HepG2 (cell line): ENCODE results near the gene CABP4. TPM values are rescaled to one million over a fixed set of nuclear protein-coding genes. Genes with fewer than 3 reads are reported as not detected.

Experiments
- AFF4 ChIP-seq: sonication (generic); formaldehyde crosslinking; IDR thresholded peaks from 2 replicates; pipeline ENCODE4 v1.4.0; 2020; ENCODE audit warnings: missing genetic modification reagents
- ARNTL ChIP-seq: sonication (generic); formaldehyde crosslinking; IDR thresholded peaks from 2 replicates; pipeline ENCODE4 v1.4.0; 2020; ENCODE audit warnings: mild to moderate bottlenecking, missing genetic modification reagents
- BORCS8-MEF2B ChIP-seq: sonication (generic); formaldehyde crosslinking; IDR thresholded peaks from 2 replicates; pipeline ENCODE4 v1.8.0; 2022; ENCODE audit warnings: mild to moderate bottlenecking, missing genetic modification reagents
- CREB1 ChIP-seq, 2 experiments: fragments of 450-650 bp in 1 of 2; IDR thresholded peaks; 2 replicates each; pipeline ENCODE4 v1.6.1; 2016 to 2017; ENCODE audit warnings: control low read depth in 1 of 2, mild to moderate bottlenecking in 1 of 2, missing compliant biosample characterization in 1 of 2, missing genetic modification characterization in 1 of 2
- FOXK1 ChIP-seq: sonication (generic); formaldehyde crosslinking; IDR thresholded peaks from 2 replicates; pipeline ENCODE4 v1.4.0; 2020; ENCODE audit warnings: low read depth, missing genetic modification reagents, borderline replicate concordance
- GMEB1 ChIP-seq: sonication (generic); formaldehyde crosslinking; IDR thresholded peaks from 2 replicates; pipeline ENCODE4 v1.5.1; 2020; ENCODE audit warnings: missing genetic modification reagents, mild to moderate bottlenecking, borderline replicate concordance
- HMGXB4 ChIP-seq, 2 experiments: sonication (generic) in 1 of 2; formaldehyde crosslinking in 1 of 2; IDR thresholded peaks; 2 replicates each; pipeline versions ENCODE4 v1.4.0 to v1.6.1; 2018 to 2020; ENCODE audit warnings: missing genetic modification reagents in 2 of 2, borderline replicate concordance in 1 of 2, low read depth in 1 of 2, mild to moderate bottlenecking in 1 of 2, missing biosample characterization in 1 of 2
- HNRNPLL ChIP-seq: fragments of 200-400 bp; formaldehyde crosslinking; IDR thresholded peaks from 2 replicates; pipeline ENCODE4 v1.6.1; 2017; ENCODE audit warnings: mild to moderate bottlenecking, low read depth, low read length; ENCODE audit not compliant: poor library complexity, severe bottlenecking
- MEIS2 ChIP-seq: sonication (generic); formaldehyde crosslinking; IDR thresholded peaks from 2 replicates; pipeline ENCODE4 v1.9.0; 2021; ENCODE audit warnings: mild to moderate bottlenecking, missing genetic modification reagents
- RAD21 ChIP-seq: fragments of 450-650 bp; formaldehyde crosslinking; IDR thresholded peaks from 2 replicates; pipeline ENCODE4 v1.5.0; 2020; ENCODE audit warnings: mild to moderate bottlenecking
- SP4 ChIP-seq: sonication (generic); formaldehyde crosslinking; IDR thresholded peaks from 2 replicates; pipeline ENCODE4 v1.8.1; 2023; ENCODE audit warnings: mild to moderate bottlenecking, missing genetic modification reagents
- TGIF2 ChIP-seq: IDR thresholded peaks from 2 replicates; pipeline ENCODE4 v1.6.1; 2016; ENCODE audit warnings: control low read depth, missing compliant biosample characterization
- ZBTB2 ChIP-seq: sonication (generic); formaldehyde crosslinking; IDR thresholded peaks from 2 replicates; pipeline ENCODE4 v1.8.0; 2022; ENCODE audit warnings: low read depth, missing genetic modification reagents
- ZNF264 ChIP-seq: sonication (generic); formaldehyde crosslinking; IDR thresholded peaks from 2 replicates; pipeline ENCODE4 v1.4.0; 2020; ENCODE audit warnings: missing genetic modification reagents
- ZNF280B ChIP-seq: sonication (generic); formaldehyde crosslinking; IDR thresholded peaks from 2 replicates; pipeline ENCODE4 v1.5.0; 2020; ENCODE audit warnings: missing genetic modification reagents, mild to moderate bottlenecking, borderline replicate concordance
- polyA plus RNA-seq, 8 experiments: library from polyadenylated mRNA; depleted of rRNA in 3 of 8; stranded (reverse) in 7 of 8; unstranded in 1 of 8; fragments of >200 nt; fragmentation: Illumina TruSeq in 4 of 8; extraction: Trizol in 4 of 8; gene quantifications; 2 replicates each; pipeline versions ENCODE4 v1.2.1 to v1.2.3, GENCODE V29; 2011 to 2016; ENCODE audit warnings: low read depth in 4 of 8, missing spikeins in 1 of 8, mixed read lengths in 1 of 8; ENCODE audit not compliant: insufficient read depth in 1 of 8
- total RNA-seq, 5 experiments: library from RNA; depleted of rRNA; stranded (reverse); fragments of >200 nt; fragmentation: Illumina TruSeq; extraction: Trizol; gene quantifications; 2 replicates each; pipeline ENCODE4 v1.2.3, GENCODE V29; 2016; ENCODE audit warnings: low read depth in 1 of 5

CABP4 gene
- total and polyA plus RNA-seq, 2 of the 13 experiments (the other 11 are each of a cell fraction or from before 2014, with no cell fraction given) = not detected

GRCh38 chr11:67468759-67469507 lies 13.8 kb downstream of the CABP4 start, which contains the start of gene TMEM134 (continued):
- TF ChIP-seq BORCS8-MEF2B (CRISPR knock-in tag) (peak; percentile 63), ZBTB2 (CRISPR knock-in tag) (peak; percentile 75; the same call in 1 of the 2 replicates), HMGXB4 (CRISPR knock-in tag; IDR thresholded peaks at IDR 0.05; ENCODE audit: borderline replicate concordance in 1 of 2, low read depth in 1 of 2) (peak; percentile 69 to 82; a peak in 3 of 4 replicates), GMEB1 (CRISPR knock-in tag) (peak; percentile 79; the same call in 1 of the 2 replicates), SP4 (CRISPR knock-in tag) (peak; percentile 99), RAD21 (peak; percentile 89), FOXK1 (CRISPR knock-in tag) (peak; percentile 44; the same call in 1 of the 2 replicates), AFF4 (CRISPR knock-in tag) (no peak), TGIF2 (CRISPR knock-in tag) (0 out of 2 replicates have a peak, but pooled peaks have one; percentile 14), ZNF264 (CRISPR knock-in tag) (no peak), CREB1 (IDR thresholded peaks at IDR 0.05) (peak; percentile 70), CREB1 (CRISPR knock-in tag; IDR thresholded peaks at IDR 0.05) (no peak), MEIS2 (CRISPR knock-in tag) (peak; percentile 65; the same call in 1 of the 2 replicates), HNRNPLL (peak; percentile 56), ARNTL (peak; percentile 86), ZNF280B (CRISPR knock-in tag) (peak; percentile 65; the same call in 1 of the 2 replicates)
